GM13977 (cell line): Measurements from ENCODE around the gene NR4A1.

Source experiments
- DNase-seq: peaks from one replicate; pipeline ENCODE4 v3.0.0; 2012; ENCODE audit warnings: low spot score
- CTCF ChIP-seq: IDR thresholded peaks from 2 replicates; pipeline ENCODE4 v1.5.1; 2012; ENCODE audit warnings: mild to moderate bottlenecking, control low read depth; ENCODE audit not compliant: insufficient read depth; ENCODE audit errors: extremely low read depth, missing control alignments
- in situ Hi-C: fragments of 300-500 bp; cut with MboI; formaldehyde crosslinking; loops from one replicate; pipeline ENCODE4 v1.12.0; 2022; ENCODE audit warnings: low sequenced_read_pairs, low pct_unique_long_range_greater_than_20kb, mixed read lengths, inconsistent platforms; ENCODE audit not compliant: unreplicated experiment

The NR4A1 gene

GRCh38 chr12:52011602-52012214, 39.5 kb upstream of the NR4A1 start:
- in situ Hi-C loops: no loop called here
- no peak for TF ChIP-seq CTCF
- no peak for DNase-seq

- DNase-seq: no peak
- TF ChIP-seq CTCF: no peak
- in situ Hi-C loops: no loop called here
These were observed 37.5 kb upstream of the NR4A1 start for GRCh38 chr12:52013626-52014310.

DNA sequence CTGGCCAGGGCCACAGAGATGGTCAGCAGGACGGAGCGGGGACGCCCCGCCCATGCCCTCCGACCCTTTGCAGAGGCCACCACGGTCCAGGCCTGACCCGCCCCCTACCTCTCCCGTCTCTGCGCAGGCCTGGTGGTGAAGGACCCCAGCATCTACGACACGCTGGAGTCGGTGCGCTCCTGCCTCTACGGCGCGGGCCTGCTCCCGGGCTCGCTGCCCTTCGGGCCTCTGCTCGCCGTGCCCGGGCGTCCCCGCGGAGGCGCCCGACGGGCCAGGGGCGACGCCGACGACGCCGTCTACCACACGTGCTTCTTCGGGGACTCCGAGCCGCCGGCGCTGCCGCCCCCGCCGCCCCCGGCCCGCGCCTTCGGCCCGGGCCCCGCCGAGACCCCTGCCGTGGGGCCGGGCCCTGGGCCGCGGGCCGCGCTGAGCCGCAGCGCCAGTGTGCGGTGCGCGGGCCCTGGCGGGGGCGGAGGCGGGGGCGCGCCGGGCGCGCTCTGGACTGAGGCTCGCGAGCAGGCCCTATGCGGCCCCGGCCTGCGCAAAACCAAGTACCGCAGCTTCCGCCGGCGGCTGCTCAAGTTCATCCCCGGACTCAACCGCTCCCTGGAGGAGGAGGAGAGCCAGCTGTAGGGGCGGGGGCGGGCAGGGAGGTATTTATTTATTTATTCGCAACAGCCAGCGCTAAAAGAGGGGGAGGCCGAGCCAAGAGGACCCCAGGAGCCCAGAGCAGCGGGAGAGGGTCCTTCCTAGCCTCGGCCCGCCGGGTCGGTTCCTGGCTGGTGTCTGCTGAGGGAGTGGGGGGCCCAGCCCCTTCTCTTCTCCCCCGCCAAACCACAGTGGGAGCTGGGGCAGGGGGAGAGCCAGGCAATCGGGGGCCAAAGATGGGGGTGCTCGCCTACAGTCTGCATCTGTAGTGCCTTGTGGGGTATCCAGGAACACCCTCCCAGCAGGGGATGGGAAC, 36.4 kb upstream of the NR4A1 start:
- TF ChIP-seq CTCF: no peak
- in situ Hi-C loops: no loop called here
- no peak for DNase-seq

- no peak for TF ChIP-seq CTCF
- in situ Hi-C loops: no loop called here
- no peak for DNase-seq
These were observed 35.7 kb upstream of the NR4A1 start for GRCh38 chr12:52015532-52016041.

DNA sequence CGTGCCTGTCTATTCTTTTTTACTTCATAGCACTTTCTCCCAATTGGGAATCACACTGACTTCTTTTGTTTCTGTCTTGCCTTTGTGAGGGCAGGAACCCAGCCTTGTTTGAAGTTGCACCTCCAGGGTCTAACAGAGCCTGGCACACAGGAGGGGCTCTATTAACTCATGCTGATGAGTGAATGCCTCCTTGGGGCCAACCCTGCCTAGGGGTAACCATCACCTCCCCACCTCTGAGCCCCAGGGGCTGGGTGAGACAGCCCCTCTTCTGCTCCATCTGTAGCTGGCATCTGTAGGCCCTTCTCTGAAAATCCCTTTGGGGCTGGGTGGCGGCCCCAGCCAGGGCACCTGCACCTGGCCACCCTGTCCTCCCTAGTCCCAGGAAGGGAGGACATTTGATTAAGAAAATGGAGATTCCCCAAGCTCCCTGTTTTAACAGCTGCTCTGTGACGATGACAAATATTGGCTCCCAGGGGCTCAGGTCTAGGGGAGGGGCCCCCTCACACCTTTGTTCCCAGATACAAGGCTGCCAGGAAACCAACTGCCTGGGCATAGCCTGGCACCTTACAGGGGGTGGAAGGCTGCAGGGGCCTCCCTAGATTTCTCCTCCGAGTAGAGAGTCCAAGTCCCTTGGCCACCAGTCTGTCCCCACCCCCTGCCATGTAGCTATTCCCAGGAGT, 32.7 kb upstream of the NR4A1 start:
- no peak for DNase-seq
- TF ChIP-seq CTCF: no peak
- in situ Hi-C loops: no loop called here
